DMS114 treated with DMSO at 0.1 percent for 48 hours (cell line): ENCODE data around the gene LGI4.
"Not testable (repeated sequence)": the region's sequence is repeated elsewhere in the genome, so short reads cannot be mapped to it uniquely, and the experiment has no call there.

Experiments
- DNase-seq: peaks from one replicate; lab custom pipeline; 2025; ENCODE audit not compliant: unreplicated experiment; lab: John Stamatoyannopoulos, UW

Gene LGI4

GRCh38 chr19:35161434-35161743 is 26.5 kb upstream of the LGI4 start:
- no peak for DNase-seq

- no peak for DNase-seq
These were observed 26.0 kb upstream of the LGI4 start for GRCh38 chr19:35160629-35161433.

GRCh38 chr19:35159606-35160005 is 24.7 kb upstream of the LGI4 start:
- no peak for DNase-seq

GRCh38 chr19:35157431-35157830 is 22.6 kb upstream of the LGI4 start:
- DNase-seq: no peak

- DNase-seq: no peak
These were observed 21.8 kb upstream of the LGI4 start for GRCh38 chr19:35156673-35157014.

GRCh38 chr19:35155981-35156672 is 21.3 kb upstream of the LGI4 start:
- no peak for DNase-seq

- DNase-seq: no peak
These were observed 20.6 kb upstream of the LGI4 start for GRCh38 chr19:35155441-35155840.

- no peak for DNase-seq
These were observed 19.9 kb upstream of the LGI4 start, which contains the start of gene FXYD5 for GRCh38 chr19:35154525-35155406. Gene FXYD5, plus strand, starts transcription at chr19:35154735. Its CDS starts 816 bp downstream, at chr19:35155551.

- DNase-seq: peak; percentile 27
These were observed 19.1 kb upstream of the LGI4 start for GRCh38 chr19:35153701-35154524.

GRCh38 chr19:35153129-35153522 is 18.3 kb upstream of the LGI4 start:
- not testable (repeated sequence) for DNase-seq

GRCh38 chr19:35151273-35152065 is 16.6 kb upstream of the LGI4 start:
- DNase-seq: no peak

- DNase-seq: no peak
These were observed 15.6 kb upstream of the LGI4 start for GRCh38 chr19:35150445-35150844.

GRCh38 chr19:35149463-35149862 is 14.6 kb upstream of the LGI4 start:
- no peak for DNase-seq

- no peak for DNase-seq
These were observed 12.0 kb upstream of the LGI4 start for GRCh38 chr19:35146746-35147459.

GRCh38 chr19:35144600-35145436 is 10.0 kb upstream of the LGI4 start:
- DNase-seq: no peak

GRCh38 chr19:35144259-35144599 is 9.4 kb upstream of the LGI4 start:
- DNase-seq: no peak

GRCh38 chr19:35143818-35144217 is 9.0 kb upstream of the LGI4 start:
- DNase-seq: no peak

GRCh38 chr19:35143231-35143715 is 8.4 kb upstream of the LGI4 start, which contains the start of gene FXYD7:
Gene FXYD7, plus strand, starts transcription at chr19:35143255. Its CDS starts 79 bp downstream, at chr19:35143334.
- no peak for DNase-seq
